ENCODE measurements around the gene VAMP2. TPM values are rescaled to one million over a fixed set of nuclear protein-coding genes. Genes with fewer than 3 reads are reported as not detected.

The VAMP2 gene
- total RNA-seq, 1 experiment from 2014 or later: 5.0 TPM

GRCh38 chr17:8149419-8150193 lies 13.1 kb downstream of the VAMP2 start:
- DNase-seq (no peak), ATAC-seq (no peak)
- Histone ChIP-seq H3K36me3 (ENCODE audit: low read depth, low read length) (peaks cover 4% of the 10 kb centered on the region; the same call in 1 of the 2 replicates), H3K9me2 (replicated peaks; ENCODE audit: low read length) (no peaks in the 10 kb centered on the region), H3K4me3 (ENCODE audit: low read length) (no peak overlapping the region), H2AFZ (ENCODE audit: low read length) (no peak overlapping the region), H4K20me1 (ENCODE audit: low read length) (peaks cover 9% of the 10 kb centered on the region; the same call in 1 of the 2 replicates), H3K27me3 (ENCODE audit: low read length) (no peaks in the 10 kb centered on the region), H3K4me2 (ENCODE audit: low read length) (no peak overlapping the region), H3K9me3 (ENCODE audit: low read length) (no peaks in the 10 kb centered on the region), H3K79me2 (ENCODE audit: low read length) (peaks cover 23% of the 10 kb centered on the region), H3K9ac (ENCODE audit: low read length) (no peak overlapping the region), H3K4me1 (ENCODE audit: insufficient read depth, low read length) (peaks cover 26% of the 10 kb centered on the region), H3K27ac (ENCODE audit: low read length) (no peak overlapping the region), H3F3A (ENCODE audit: low read length, unreplicated experiment) (no peaks in the 10 kb centered on the region)
- POLR2A ChIA-PET (ENCODE audit: unreplicated experiment): no interaction called here
- TF ChIP-seq EZH2 (IDR thresholded peaks at IDR 0.05; ENCODE audit: low read length, unreplicated experiment): no peak
- TF ChIP-seq CTCF (conservative IDR thresholded peaks at IDR 0.05; ENCODE audit: low read depth, low read length): no peak
- TF ChIP-seq EZH2phosphoT487 (IDR thresholded peaks at IDR 0.05; ENCODE audit: borderline replicate concordance, low read length): no peak
- intact Hi-C loops (cut with micrococcal nuclease): no loop called here
- CTCF ChIA-PET: no interaction called here
- no TSS peak for BruUV-seq (replicated peaks)

- ATAC-seq (no peak), DNase-seq (no peak)
- ChIA-PET CTCF (no interaction called here), POLR2A (ENCODE audit: unreplicated experiment) (no interaction called here)
- Histone ChIP-seq H3K9me3 (ENCODE audit: low read length) (no peaks in the 10 kb centered on the region), H3K36me3 (ENCODE audit: low read depth, low read length) (peaks cover 4% of the 10 kb centered on the region; the same call in 1 of the 2 replicates), H4K20me1 (ENCODE audit: low read length) (peaks cover 8% of the 10 kb centered on the region; the same call in 1 of the 2 replicates), H3K9me2 (replicated peaks; ENCODE audit: low read length) (no peaks in the 10 kb centered on the region), H3K27ac (ENCODE audit: low read length) (no peak overlapping the region), H3K4me2 (ENCODE audit: low read length) (no peak overlapping the region), H3K4me1 (ENCODE audit: insufficient read depth, low read length) (peaks cover 17% of the 10 kb centered on the region), H3K9ac (ENCODE audit: low read length) (no peak overlapping the region), H3K4me3 (ENCODE audit: low read length) (no peak overlapping the region), H3K79me2 (ENCODE audit: low read length) (peaks cover 16% of the 10 kb centered on the region), H2AFZ (ENCODE audit: low read length) (no peak overlapping the region), H3K27me3 (ENCODE audit: low read length) (no peaks in the 10 kb centered on the region), H3F3A (ENCODE audit: low read length, unreplicated experiment) (no peaks in the 10 kb centered on the region)
- intact Hi-C loops (cut with micrococcal nuclease): no loop called here
- BruUV-seq (replicated peaks): no TSS peak
- TF ChIP-seq EZH2phosphoT487 (IDR thresholded peaks at IDR 0.05; ENCODE audit: borderline replicate concordance, low read length) (no peak), EZH2 (IDR thresholded peaks at IDR 0.05; ENCODE audit: low read length, unreplicated experiment) (no peak), CTCF (conservative IDR thresholded peaks at IDR 0.05; ENCODE audit: low read depth, low read length) (no peak)
Observed at GRCh38 chr17:8148560-8148959, 14.2 kb downstream of the VAMP2 start.

GRCh38 chr17:8147805-8148404 lies 14.8 kb downstream of the VAMP2 start:
- POLR2A ChIA-PET (ENCODE audit: unreplicated experiment): no interaction called here
- H3K4me3 ChIP-seq (ENCODE audit: low read length): no peak overlapping the region

More at GRCh38 chr17:8147805-8148404, 14.8 kb downstream of the VAMP2 start:
- Histone ChIP-seq H3K9me3 (ENCODE audit: low read length) (no peaks in the 10 kb centered on the region), H3K4me2 (ENCODE audit: low read length) (no peak overlapping the region), H3K9me2 (replicated peaks; ENCODE audit: low read length) (no peaks in the 10 kb centered on the region), H3K27me3 (ENCODE audit: low read length) (no peaks in the 10 kb centered on the region), H3K79me2 (ENCODE audit: low read length) (peaks cover 9% of the 10 kb centered on the region), H3K36me3 (ENCODE audit: low read depth, low read length) (peaks cover 4% of the 10 kb centered on the region; the same call in 1 of the 2 replicates), H3K9ac (ENCODE audit: low read length) (no peak overlapping the region), H3F3A (ENCODE audit: low read length, unreplicated experiment) (no peaks in the 10 kb centered on the region), H3K27ac (ENCODE audit: low read length) (no peak overlapping the region), H4K20me1 (ENCODE audit: low read length) (peaks cover 8% of the 10 kb centered on the region; the same call in 1 of the 2 replicates), H3K4me1 (ENCODE audit: insufficient read depth, low read length) (peaks cover 10% of the 10 kb centered on the region), H2AFZ (ENCODE audit: low read length) (no peak overlapping the region)
- BruUV-seq (replicated peaks): no TSS peak
- CTCF ChIA-PET: no interaction called here
- intact Hi-C loops (cut with micrococcal nuclease): no loop called here
- DNase-seq (no peak), ATAC-seq (no peak)
- TF ChIP-seq EZH2 (IDR thresholded peaks at IDR 0.05; ENCODE audit: low read length, unreplicated experiment) (no peak), EZH2phosphoT487 (IDR thresholded peaks at IDR 0.05; ENCODE audit: borderline replicate concordance, low read length) (no peak), CTCF (conservative IDR thresholded peaks at IDR 0.05; ENCODE audit: low read depth, low read length) (no peak)

All from PC-3 (cell line).